Measurements from ENCODE around the gene SPATS2L.

- peak in 1 of 2 donors; percentile 57 for TF ChIP-seq POLR2A (IDR thresholded peaks at IDR 0.05)
- TF ChIP-seq CTCF (IDR thresholded peaks at IDR 0.05), result no peak
Measured at GRCh38 chr2:200306931-200307723, 634 bp downstream of the SPATS2L start.
